ENCODE measurements around the gene OPA3. TPM values are rescaled to one million over a fixed set of nuclear protein-coding genes. Genes with fewer than 3 reads are reported as not detected.

Gene OPA3
- total RNA-seq, 1 experiment from 2014 or later, result 11.1 TPM

DNA sequence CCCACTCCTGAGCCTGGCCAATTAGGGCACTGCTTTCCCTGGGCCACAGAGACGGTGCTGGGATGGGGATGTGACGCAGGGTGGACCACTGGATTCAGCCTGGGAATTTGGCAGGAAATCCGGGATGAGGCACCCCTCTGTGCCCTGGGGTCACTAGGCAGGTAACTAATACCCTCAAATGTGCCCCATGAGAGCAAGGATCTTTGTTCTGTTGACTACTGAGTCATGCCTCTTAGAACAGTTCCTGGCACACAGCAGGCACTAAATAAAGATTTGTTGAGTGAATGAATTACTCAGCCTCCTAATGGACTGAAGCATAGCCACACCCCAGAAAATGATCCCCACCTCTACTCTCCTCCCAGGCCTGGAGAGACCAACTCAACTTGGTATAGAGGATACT lies 15.9 kb downstream of the OPA3 start:
- intact Hi-C loops (cut with micrococcal nuclease), result no loop called here
- Histone ChIP-seq H3K9me3 (ENCODE audit: control insufficient read depth in 1 of 2, insufficient read depth in 1 of 2, low read depth in 1 of 2, low read length in 2 of 2) (no peaks in the 10 kb centered on the region), H3K9ac (ENCODE audit: low read length) (peak overlapping the region; percentile 36), H3K4me3 (replicated peaks in 1 of 2; ENCODE audit: low read depth in 1 of 2, low read length in 2 of 2) (no peak overlapping the region; a peak in 1 of 4 replicates), H3K27ac (ENCODE audit: low read depth, low read length) (peak overlapping the region; percentile 25), H3K79me2 (ENCODE audit: insufficient read depth, low read length) (peaks cover 30% of the 10 kb centered on the region; the same call in 1 of the 2 replicates), H3K4me2 (ENCODE audit: low read length) (peak overlapping the region; percentile 60), H2AFZ (ENCODE audit: low read depth, low read length, poor library complexity, severe bottlenecking) (no peak overlapping the region), H3K9me2 (ENCODE audit: insufficient read depth) (no peaks in the 10 kb centered on the region), H3K27me3 (ENCODE audit: insufficient read depth, low read length) (no peaks in the 10 kb centered on the region), H3K4me1 (ENCODE audit: control insufficient read depth in 1 of 2, insufficient read depth in 2 of 2, low read length in 2 of 2) (peaks cover 14 to 33% of the 10 kb centered on the region in 2 experiments), H4K20me1 (ENCODE audit: insufficient read depth) (no peaks in the 10 kb centered on the region), H3K36me3 (ENCODE audit: control insufficient read depth in 1 of 2, insufficient read depth in 2 of 2, low read length in 2 of 2) (no peaks in the 10 kb centered on the region)
- peak; percentile 64 for TF ChIP-seq FOSL1 (IDR thresholded peaks at IDR 0.05; ENCODE audit: low read depth)
- TF ChIP-seq YY1 (IDR thresholded peaks at IDR 0.05; ENCODE audit: extremely low read depth, insufficient replicate concordance, low read depth, low read length), result no peak
- TF ChIP-seq TCF7L2 (IDR thresholded peaks at IDR 0.05; ENCODE audit: borderline replicate concordance, extremely low read depth, insufficient read depth, insufficient read length), result no peak
- TF ChIP-seq CBX3 (IDR thresholded peaks at IDR 0.05; ENCODE audit: low read depth), result peak; percentile 44; the same call in 1 of the 2 replicates
- peak; percentile 50 for TF ChIP-seq JUND (IDR thresholded peaks at IDR 0.05)
- peak; percentile 53 for TF ChIP-seq SP1 (IDR thresholded peaks at IDR 0.05; ENCODE audit: low read depth)
- peak; percentile 78 for ATAC-seq
- RAD21 ChIA-PET (ENCODE audit: low non-redundant PET in 1 of 2, low total read pairs in 2 of 2, uncharacterized antibody in 2 of 2, unreplicated experiment in 2 of 2), result no interaction called here
- CTCF ChIA-PET, result interaction anchor here (1.0 kb wide), 1 partner anchor 11 kb away, joined by 5 read pairs; no protein-coding TSS in a partner anchor
- POLR2A ChIA-PET, result no interaction called here
- peak; percentile 41 for DNase-seq (ENCODE audit: low read depth, low spot score)
- no TSS peak for BruUV-seq (replicated peaks)

DNA sequence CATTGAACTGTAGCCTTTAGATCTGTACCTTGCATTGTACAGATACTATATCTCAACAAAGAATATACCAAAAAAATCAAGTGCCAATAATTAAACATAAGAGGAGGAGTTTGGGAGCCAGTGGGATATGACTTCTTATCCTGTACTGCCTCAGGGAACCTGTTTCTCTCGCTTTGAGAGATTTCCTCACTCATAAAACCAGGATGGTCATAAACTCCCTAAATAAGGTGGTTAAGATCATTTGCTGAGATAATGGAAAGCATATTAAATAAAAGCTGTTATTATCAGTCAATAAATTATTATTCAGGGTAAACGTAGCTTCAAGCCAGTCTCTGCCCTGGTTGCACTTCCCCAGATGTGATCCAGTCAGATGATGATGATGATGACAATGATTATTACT lies 17.0 kb downstream of the OPA3 start:
- ATAC-seq (no peak), DNase-seq (ENCODE audit: low read depth, low spot score) (no peak)
- no peaks in the 10 kb centered on the region for H3K27me3 ChIP-seq (ENCODE audit: insufficient read depth, low read length)
- H3K9ac ChIP-seq (ENCODE audit: low read length), result no peak overlapping the region
- no peaks in the 10 kb centered on the region for H3K9me3 ChIP-seq (ENCODE audit: control insufficient read depth in 1 of 2, insufficient read depth in 1 of 2, low read depth in 1 of 2, low read length in 2 of 2)
- no TSS peak for BruUV-seq (replicated peaks)
- no peaks in the 10 kb centered on the region for H4K20me1 ChIP-seq (ENCODE audit: insufficient read depth)
- H3K36me3 ChIP-seq (ENCODE audit: control insufficient read depth in 1 of 2, insufficient read depth in 2 of 2, low read length in 2 of 2), result no peaks in the 10 kb centered on the region
- H3K4me1 ChIP-seq (ENCODE audit: control insufficient read depth in 1 of 2, insufficient read depth in 2 of 2, low read length in 2 of 2), result peaks cover 17 to 33% of the 10 kb centered on the region in 2 experiments
- POLR2A ChIA-PET, result no interaction called here
- H3K4me3 ChIP-seq (replicated peaks in 1 of 2; ENCODE audit: low read depth in 1 of 2, low read length in 2 of 2), result no peak overlapping the region
- H3K4me2 ChIP-seq (ENCODE audit: low read length), result no peak overlapping the region
- peaks cover 20% of the 10 kb centered on the region; the same call in 1 of the 2 replicates for H3K79me2 ChIP-seq (ENCODE audit: insufficient read depth, low read length)
- CTCF ChIA-PET, result interaction anchor here (0.7 to 2.3 kb wide), 2 partner anchors 9 to 82 kb away, joined by 3 to 12 read pairs; no protein-coding TSS in a partner anchor
- intact Hi-C loops (cut with micrococcal nuclease), result no loop called here
- H3K9me2 ChIP-seq (ENCODE audit: insufficient read depth), result no peaks in the 10 kb centered on the region
- no peak overlapping the region for H2AFZ ChIP-seq (ENCODE audit: low read depth, low read length, poor library complexity, severe bottlenecking)
- H3K27ac ChIP-seq (ENCODE audit: low read depth, low read length), result no peak overlapping the region
- RAD21 ChIA-PET (ENCODE audit: low non-redundant PET in 1 of 2, low total read pairs in 2 of 2, uncharacterized antibody in 2 of 2, unreplicated experiment in 2 of 2), result no interaction called here
- no peak for TF ChIP-seq ZNF274 (IDR thresholded peaks at IDR 0.05; ENCODE audit: low read depth, low read length)
- no peak for TF ChIP-seq TCF7L2 (IDR thresholded peaks at IDR 0.05; ENCODE audit: borderline replicate concordance, extremely low read depth, insufficient read depth, insufficient read length)
- no peak for TF ChIP-seq ZFX (IDR thresholded peaks at IDR 0.05)
- no peak for TF ChIP-seq EZH2 (IDR thresholded peaks at IDR 0.05)
- TF ChIP-seq YY1 (IDR thresholded peaks at IDR 0.05; ENCODE audit: extremely low read depth, insufficient replicate concordance, low read depth, low read length), result no peak
- no peak for TF ChIP-seq POLR2A (IDR thresholded peaks at IDR 0.05; ENCODE audit: borderline replicate concordance, extremely low read depth, insufficient read depth, insufficient read length)
- TF ChIP-seq EZH2phosphoT487 (IDR thresholded peaks at IDR 0.05; ENCODE audit: borderline replicate concordance), result no peak
- TF ChIP-seq ELF1 (IDR thresholded peaks at IDR 0.05; ENCODE audit: borderline replicate concordance, low read depth), result no peak
- TF ChIP-seq, protein P1, sequence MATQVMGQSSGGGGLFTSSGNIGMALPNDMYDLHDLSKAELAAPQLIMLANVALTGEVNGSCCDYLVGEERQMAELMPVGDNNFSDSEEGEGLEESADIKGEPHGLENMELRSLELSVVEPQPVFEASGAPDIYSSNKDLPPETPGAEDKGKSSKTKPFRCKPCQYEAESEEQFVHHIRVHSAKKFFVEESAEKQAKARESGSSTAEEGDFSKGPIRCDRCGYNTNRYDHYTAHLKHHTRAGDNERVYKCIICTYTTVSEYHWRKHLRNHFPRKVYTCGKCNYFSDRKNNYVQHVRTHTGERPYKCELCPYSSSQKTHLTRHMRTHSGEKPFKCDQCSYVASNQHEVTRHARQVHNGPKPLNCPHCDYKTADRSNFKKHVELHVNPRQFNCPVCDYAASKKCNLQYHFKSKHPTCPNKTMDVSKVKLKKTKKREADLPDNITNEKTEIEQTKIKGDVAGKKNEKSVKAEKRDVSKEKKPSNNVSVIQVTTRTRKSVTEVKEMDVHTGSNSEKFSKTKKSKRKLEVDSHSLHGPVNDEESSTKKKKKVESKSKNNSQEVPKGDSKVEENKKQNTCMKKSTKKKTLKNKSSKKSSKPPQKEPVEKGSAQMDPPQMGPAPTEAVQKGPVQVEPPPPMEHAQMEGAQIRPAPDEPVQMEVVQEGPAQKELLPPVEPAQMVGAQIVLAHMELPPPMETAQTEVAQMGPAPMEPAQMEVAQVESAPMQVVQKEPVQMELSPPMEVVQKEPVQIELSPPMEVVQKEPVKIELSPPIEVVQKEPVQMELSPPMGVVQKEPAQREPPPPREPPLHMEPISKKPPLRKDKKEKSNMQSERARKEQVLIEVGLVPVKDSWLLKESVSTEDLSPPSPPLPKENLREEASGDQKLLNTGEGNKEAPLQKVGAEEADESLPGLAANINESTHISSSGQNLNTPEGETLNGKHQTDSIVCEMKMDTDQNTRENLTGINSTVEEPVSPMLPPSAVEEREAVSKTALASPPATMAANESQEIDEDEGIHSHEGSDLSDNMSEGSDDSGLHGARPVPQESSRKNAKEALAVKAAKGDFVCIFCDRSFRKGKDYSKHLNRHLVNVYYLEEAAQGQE (IDR thresholded peaks at IDR 0.05; ENCODE audit: low read depth), result no peak
- no peak for TF ChIP-seq FOSL1 (IDR thresholded peaks at IDR 0.05; ENCODE audit: low read depth)
- no peak for TF ChIP-seq EGR1 (IDR thresholded peaks at IDR 0.05; ENCODE audit: low read depth)
- TF ChIP-seq JUND (IDR thresholded peaks at IDR 0.05), result no peak
- TF ChIP-seq, protein P2, sequence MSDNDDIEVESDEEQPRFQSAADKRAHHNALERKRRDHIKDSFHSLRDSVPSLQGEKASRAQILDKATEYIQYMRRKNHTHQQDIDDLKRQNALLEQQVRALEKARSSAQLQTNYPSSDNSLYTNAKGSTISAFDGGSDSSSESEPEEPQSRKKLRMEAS (IDR thresholded peaks at IDR 0.05), result no peak
- TF ChIP-seq CBX3 (IDR thresholded peaks at IDR 0.05; ENCODE audit: low read depth), result no peak
